Measurements from ENCODE around the gene TMEM184A.
"Not testable (repeated sequence)": the region's sequence is repeated elsewhere in the genome, so short reads cannot be mapped to it uniquely, and the experiment has no call there.

TMEM184A gene

GRCh38 chr7:1520539-1521234, 35.3 kb downstream of the TMEM184A start:
- FAIRE-seq: no peak

DNA sequence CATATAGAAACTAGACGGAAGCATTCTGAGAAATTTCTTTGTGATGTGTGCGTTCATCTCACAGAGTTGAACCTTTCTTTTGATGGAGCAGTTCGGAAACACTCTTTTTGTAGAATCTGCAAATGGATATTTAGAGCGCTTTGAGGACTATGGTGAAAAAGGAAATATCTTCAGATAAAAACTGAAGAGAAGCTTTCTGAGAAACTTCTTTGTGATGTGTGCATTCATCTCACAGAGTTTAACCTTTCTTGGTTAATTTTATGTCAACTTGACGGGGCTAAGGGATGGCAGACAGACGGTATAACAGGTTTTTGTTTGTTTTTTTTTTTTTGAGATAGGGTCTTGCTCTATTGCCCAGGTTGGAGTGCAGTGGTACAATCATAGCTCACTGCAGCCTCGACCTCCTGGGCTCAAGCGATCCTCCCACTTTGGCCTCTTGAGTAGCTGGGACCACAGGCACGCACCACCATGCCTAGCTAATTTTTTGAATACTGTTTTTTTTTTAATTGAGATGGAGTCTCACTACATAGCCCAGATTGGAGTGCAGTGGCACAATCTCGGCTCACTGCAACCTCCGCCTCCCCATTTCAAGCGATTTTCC, 36.6 kb downstream of the TMEM184A start:
- FAIRE-seq: not testable (repeated sequence)

DNA sequence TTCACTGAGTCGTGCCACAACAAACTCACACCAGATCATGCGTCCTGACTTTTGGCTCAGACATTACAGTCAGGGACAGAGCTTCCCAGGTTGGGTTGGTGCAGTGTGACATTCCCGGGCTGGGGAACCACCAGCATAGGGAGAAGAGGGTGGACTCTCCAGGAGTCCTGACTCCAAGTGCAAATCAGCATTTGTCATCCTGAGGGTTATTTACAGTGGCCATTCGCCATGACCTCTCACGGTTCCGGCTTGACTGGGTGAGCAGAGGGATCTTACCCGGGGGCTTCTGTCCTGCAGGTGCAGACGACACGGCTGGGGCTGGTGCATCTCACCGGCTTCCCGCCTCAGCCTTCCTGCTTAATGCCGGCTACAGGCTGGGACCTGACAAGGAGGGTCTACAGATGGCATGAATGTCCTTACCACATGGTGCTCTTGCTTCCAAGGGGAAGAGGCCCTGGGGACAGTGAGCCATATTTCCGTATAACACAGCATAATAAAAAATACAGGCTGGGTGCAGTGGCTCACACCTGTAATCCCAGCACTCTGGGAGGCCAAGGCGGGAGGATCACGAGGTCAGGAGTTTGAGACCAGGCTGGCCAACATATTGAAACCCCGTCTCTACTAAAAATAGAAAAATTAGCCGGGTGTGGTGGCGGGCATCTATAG, 39.3 kb downstream of the TMEM184A start:
- FAIRE-seq: no peak

- FAIRE-seq: not testable (repeated sequence)
These were observed 40.5 kb downstream of the TMEM184A start for GRCh38 chr7:1515509-1515967.

GRCh38 chr7:1514995-1515401, 41.0 kb downstream of the TMEM184A start:
- no peak for FAIRE-seq

- no peak for FAIRE-seq
These were observed 41.6 kb downstream of the TMEM184A start for GRCh38 chr7:1514407-1514806.

- FAIRE-seq: no peak
These were observed 42.3 kb downstream of the TMEM184A start for GRCh38 chr7:1513657-1514095.

- no peak for FAIRE-seq
These were observed 43.0 kb downstream of the TMEM184A start for GRCh38 chr7:1512781-1513656.

DNA sequence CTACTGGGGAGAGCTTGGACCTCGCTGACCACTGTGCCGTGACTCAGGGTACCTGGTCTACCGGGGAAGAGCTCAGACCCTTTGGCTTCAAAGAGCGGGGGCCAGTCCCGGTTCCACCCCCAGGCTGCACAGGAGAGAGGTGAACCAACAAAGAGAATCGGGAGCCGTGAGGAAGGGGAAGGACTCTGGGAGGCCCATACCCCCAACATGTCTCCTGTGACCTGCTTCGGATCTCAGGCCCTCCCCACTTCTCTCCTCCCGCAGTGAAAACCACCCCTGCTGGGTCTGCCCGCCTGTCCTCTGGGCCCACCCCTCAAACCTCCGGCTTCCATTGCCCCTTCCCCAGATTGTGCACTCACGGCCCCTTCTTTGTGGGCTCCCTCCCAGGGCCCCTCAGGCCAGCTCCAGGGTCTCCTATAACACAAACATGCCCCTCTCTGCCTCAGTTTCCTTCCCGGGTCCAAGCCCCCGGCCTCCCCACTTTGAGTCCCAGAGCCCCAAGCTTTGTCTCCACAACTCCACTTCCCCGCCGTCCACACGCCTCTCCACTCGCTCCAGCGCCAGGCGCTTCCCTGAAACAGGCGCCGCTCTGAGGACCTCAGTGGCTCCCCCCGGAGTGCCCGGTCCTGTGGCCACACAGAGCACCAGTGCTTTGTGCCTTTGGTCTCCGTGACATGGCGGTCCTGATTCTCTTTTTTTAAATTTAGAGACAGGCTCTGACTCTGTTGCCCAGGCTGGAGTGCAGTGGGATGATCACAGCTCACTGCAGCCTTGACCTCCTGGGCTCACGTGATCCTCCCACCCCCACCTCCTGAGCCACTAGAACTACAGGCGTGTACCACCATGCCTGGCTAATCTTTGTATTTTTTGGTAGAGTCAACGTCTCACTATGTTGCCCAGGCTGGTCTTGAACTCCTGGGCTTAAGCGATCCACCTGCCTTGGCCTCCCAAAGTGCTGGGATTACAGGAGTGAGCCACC, 44.3 kb downstream of the TMEM184A start:
- no peak for FAIRE-seq

DNA sequence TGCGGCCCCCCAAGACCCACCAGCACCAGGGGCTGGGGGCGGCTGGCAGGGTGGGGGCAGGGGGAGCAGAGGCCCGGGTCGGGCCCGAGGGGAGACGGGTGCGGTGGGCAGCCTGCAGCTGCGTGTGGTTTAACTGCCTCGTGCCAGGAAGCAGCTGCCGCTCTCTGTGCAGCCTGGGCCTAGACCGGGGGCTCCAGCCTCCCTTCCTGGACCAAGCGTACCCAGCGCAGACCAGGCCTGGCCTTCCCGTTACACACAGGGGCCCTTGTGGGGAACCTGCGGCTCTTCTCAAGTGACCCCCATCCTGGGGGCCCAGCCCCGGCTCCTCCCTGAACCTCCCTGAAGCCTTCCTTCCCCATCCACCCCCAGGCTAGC, 45.2 kb downstream of the TMEM184A start:
- FAIRE-seq: no peak

DNA sequence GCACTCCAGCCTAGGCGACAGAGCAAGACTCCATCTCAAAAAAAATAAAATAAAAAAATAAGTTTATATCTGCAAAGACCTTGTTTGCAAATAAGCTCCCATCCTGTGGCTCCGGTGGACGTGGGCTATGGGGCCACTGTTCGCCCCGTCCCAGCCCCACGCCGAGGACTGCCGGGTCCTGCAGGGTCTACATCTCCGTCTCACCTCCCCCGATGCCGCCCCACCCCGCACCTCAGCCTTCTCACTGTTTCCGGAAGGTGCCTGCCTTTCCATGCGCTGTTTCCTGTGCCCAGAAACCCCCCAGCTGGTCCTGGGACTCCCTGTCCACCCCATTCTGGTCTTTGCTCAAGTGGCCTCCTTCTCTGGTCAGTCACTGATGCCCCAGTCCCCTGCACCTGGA, 46.8 kb downstream of the TMEM184A start:
- FAIRE-seq: no peak

- FAIRE-seq: no peak
These were observed 47.7 kb downstream of the TMEM184A start for GRCh38 chr7:1508277-1508758.

- no peak for FAIRE-seq
These were observed 50.1 kb downstream of the TMEM184A start for GRCh38 chr7:1505731-1506550.

GRCh38 chr7:1503816-1504775, 51.9 kb downstream of the TMEM184A start, which contains the start of gene INTS1:
Gene INTS1, minus strand, starts transcription at chr7:1504389. Its CDS starts 429 bp downstream, at chr7:1503960.
- no peak for FAIRE-seq

DNA sequence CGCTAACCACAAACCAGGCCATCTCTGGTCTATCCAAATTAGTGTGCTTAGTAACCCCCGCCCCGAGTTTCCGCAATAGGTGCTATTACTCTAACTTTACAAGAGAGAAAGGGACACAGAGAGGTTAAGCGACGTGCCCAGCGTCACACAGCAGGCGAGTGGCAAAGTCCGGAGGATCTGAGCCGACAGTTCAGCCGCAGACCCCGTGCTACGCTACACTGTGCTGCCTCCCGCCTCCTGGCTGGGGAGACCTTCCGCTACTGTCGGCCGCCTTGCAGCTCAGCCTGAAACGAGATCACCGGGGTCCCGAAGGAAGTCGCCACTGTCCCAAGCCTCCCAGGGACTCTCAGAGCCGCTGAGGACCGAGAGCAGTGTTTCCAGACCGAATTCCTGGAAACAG, 52.6 kb downstream of the TMEM184A start:
- no peak for FAIRE-seq

GRCh38 chr7:1502845-1503244, 53.2 kb downstream of the TMEM184A start:
- no peak for FAIRE-seq

DNA sequence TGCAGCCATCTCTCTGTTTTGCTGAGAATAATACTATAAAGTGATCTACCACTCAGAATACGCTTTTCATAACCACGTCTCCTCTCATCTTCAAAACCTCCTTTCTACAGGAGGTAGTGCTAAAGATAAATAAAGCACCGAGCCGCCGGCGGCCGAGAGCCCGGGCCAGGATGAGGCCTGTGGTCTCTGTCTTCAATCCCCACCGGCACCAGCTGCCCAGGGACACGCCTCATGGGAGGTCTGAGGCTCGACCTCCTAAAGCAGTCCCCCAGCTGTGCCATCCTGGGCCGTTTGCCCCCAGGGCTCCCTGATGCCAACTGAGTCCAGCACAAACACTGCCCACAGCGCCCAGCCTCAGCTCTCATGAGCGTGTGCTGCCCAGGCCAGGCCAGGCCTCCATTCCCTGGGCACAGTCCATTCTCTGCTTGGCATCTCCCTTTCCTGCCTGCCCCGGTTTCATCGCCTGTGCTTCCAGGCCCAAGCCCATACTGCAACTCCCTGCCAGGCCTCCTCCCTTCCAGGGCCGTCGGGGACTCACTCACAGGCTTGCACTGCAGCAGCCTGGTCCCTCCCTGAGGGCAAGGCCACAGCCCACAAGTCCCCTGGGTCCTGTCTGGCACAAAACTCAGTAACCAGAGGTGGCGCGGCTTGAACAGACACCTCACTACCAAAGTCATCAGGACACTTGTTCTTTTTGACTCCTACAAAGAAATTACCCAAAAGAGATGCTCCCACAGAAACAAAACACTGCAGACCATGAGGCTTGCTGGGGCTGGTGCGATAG, 54.3 kb downstream of the TMEM184A start:
- FAIRE-seq: no peak

DNA sequence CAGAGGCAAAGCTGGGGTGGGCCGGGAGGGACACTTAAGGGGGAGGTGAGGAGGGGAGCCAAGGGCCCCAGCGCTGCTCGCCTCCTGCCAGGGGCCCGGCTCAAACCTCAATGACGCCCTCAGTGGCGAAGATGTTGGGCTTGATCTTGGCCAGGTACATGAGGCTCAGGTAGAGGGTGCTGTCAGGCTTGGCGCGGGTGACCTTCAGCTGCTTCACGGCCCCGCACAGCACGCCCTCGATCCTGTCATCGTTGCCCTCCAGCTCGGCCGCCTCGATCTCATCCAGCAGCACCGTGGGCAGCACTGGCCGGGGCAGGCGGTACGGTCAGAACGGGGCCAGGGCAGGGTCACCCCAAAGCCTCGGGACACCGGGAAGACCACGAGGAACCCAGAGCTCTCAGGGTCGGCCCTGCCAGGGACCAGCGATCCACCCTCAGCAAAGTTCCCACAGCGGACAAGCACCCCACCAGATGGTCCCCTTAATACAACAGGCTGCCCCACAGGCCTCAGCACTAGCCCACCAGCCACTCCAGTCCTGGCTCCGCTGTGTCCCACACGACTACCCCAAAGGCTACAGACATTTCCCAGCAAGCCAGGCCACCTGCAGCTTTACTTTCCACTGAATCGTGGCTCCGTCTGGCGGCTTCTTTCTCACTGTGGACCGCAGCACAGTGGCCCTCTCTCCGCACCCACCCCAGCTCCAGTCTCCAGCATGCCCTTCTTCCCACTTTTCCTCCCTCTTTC, 55.8 kb downstream of the TMEM184A start:
- FAIRE-seq: no peak

Data from A204.1 (cell line).